Breast epithelium (tissue), 3 donors: ENCODE measurements around the gene CAPN9.

Source experiments
- POLR2A ChIP-seq: fragments of 450-650 bp; IDR thresholded peaks from one replicate; pipeline ENCODE4 v1.6.1; 2016; ENCODE audit warnings: antibody characterized with exemption, mild to moderate bottlenecking, moderate library complexity
- POLR2AphosphoS5 ChIP-seq, 3 donors: sonication (generic); formaldehyde crosslinking; IDR thresholded peaks; one replicate each; pipeline ENCODE4 v1.6.1; 2017; ENCODE audit warnings: antibody characterized with exemption in 3 of 3
- TF ChIP-seq, protein P1 (sequence below), 3 donors: fragments of 450-650 bp; IDR thresholded peaks; one replicate each; pipeline ENCODE4 v1.5.1; 2016 to 2017; ENCODE audit warnings: antibody characterized with exemption in 3 of 3, mild to moderate bottlenecking in 3 of 3, moderate library complexity in 3 of 3

DNA sequence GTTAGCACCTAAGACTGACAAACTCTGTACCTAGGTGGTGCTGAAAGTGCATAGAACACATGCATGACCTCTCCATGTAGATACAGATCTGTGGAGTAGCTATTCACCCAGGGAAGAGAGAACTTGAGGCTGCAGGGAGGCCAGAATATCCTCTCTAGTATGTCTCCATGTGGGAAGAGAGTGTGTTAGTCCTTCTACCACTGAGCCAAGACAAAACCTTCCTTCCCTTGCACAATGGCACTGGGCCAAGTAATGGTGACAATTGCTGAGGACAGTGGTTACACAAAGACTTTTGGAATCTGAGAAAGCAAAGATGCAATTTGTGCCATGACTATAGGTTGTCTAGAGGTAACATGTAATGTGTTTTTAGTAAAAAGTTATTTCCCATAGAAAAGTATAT is 68.8 kb downstream of the CAPN9 start:
- TF ChIP-seq, protein P1, sequence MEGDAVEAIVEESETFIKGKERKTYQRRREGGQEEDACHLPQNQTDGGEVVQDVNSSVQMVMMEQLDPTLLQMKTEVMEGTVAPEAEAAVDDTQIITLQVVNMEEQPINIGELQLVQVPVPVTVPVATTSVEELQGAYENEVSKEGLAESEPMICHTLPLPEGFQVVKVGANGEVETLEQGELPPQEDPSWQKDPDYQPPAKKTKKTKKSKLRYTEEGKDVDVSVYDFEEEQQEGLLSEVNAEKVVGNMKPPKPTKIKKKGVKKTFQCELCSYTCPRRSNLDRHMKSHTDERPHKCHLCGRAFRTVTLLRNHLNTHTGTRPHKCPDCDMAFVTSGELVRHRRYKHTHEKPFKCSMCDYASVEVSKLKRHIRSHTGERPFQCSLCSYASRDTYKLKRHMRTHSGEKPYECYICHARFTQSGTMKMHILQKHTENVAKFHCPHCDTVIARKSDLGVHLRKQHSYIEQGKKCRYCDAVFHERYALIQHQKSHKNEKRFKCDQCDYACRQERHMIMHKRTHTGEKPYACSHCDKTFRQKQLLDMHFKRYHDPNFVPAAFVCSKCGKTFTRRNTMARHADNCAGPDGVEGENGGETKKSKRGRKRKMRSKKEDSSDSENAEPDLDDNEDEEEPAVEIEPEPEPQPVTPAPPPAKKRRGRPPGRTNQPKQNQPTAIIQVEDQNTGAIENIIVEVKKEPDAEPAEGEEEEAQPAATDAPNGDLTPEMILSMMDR (IDR thresholded peaks at IDR 0.05): no peak
- no peak for TF ChIP-seq POLR2AphosphoS5 (IDR thresholded peaks at IDR 0.05)
- no peak for TF ChIP-seq POLR2A
